HCT116 (cell line): ENCODE measurements around the gene DRGX. TPM values are rescaled to one million over a fixed set of nuclear protein-coding genes. Genes with fewer than 3 reads are reported as not detected.

Experiments used
- ATAC-seq: fragments of 200-7000 bp; cut with Tn5 transposase; 2 replicates; pipeline ENCODE4 v1.9.1; 2020; ENCODE audit warnings: mild to moderate bottlenecking, moderate library complexity
- BruUV-seq: library from RNA; stranded (reverse); fragments of 400-500 nt; replicated peaks from 2 replicates; lab custom pipeline; 2021; lab: Mats Ljungman, UMichigan
- CTCF ChIA-PET: fragments of 300-600 bp; sonication (Branson Sonifier 250); formaldehyde crosslinking; loops from one replicate; lab custom pipeline; 2021; ENCODE audit warnings: antibody characterized with exemption; lab: Charles Lee
- POLR2A ChIA-PET: fragments of 300-600, 350-600 bp; sonication (Branson Sonifier 250); formaldehyde crosslinking; loops from one replicate; lab custom pipeline; 2021; ENCODE audit warnings: antibody characterized with exemption; lab: Charles Lee
- RAD21 ChIA-PET, 2 experiments: fragments of 300-600 bp; sonication (Branson Sonifier 250); formaldehyde crosslinking; loops; one replicate each; lab custom pipeline; 2023; ENCODE audit warnings: low total read pairs in 2 of 2; ENCODE audit not compliant: uncharacterized antibody in 2 of 2, unreplicated experiment in 2 of 2, low non-redundant PET in 1 of 2; lab: Charles Lee
- DNase-seq: peaks from one replicate; pipeline ENCODE4 v3.0.0-alpha.2; 2010; ENCODE audit warnings: low read depth, low spot score
- H2AFZ ChIP-seq: fragments of 200-600 bp; shearing (Covaris generic), sonication (generic); 2 replicates; pipeline ENCODE4 v1.6.1; 2017; ENCODE audit warnings: low read depth, mixed run types, mixed read lengths, antibody characterized with exemption, low read length; ENCODE audit not compliant: poor library complexity, severe bottlenecking
- H3K27ac ChIP-seq: 2 replicates; pipeline ENCODE4 v1.5.1; 2012; ENCODE audit warnings: low read depth, low read length
- H3K27me3 ChIP-seq: fragments of 200-600 bp; sonication (generic); 2 replicates; pipeline ENCODE4 v1.6.1; 2016; ENCODE audit warnings: mixed run types, low read length, mixed read lengths; ENCODE audit not compliant: insufficient read depth
- H3K36me3 ChIP-seq, 2 experiments: fragments of 200-500 bp in 1 of 2; fragments of 200-600 bp in 1 of 2; sonication (Bioruptor generic) in 1 of 2; sonication (generic) in 1 of 2; 2 replicates each; pipeline versions ENCODE4 v1.5.1 to v1.6.1; 2014 to 2016; ENCODE audit warnings: low read length in 2 of 2, inconsistent platforms in 1 of 2, mixed read lengths in 1 of 2, mixed run types in 1 of 2; ENCODE audit not compliant: insufficient read depth in 2 of 2, control insufficient read depth in 1 of 2
- H3K4me1 ChIP-seq, 2 experiments: fragments of 200-600 bp in 1 of 2; sonication (generic) in 1 of 2; 2 replicates each; pipeline versions ENCODE4 v1.5.1 to v1.6.1; 2012 to 2017; ENCODE audit warnings: low read length in 2 of 2, inconsistent platforms in 1 of 2, mild to moderate bottlenecking in 1 of 2, mixed read lengths in 1 of 2, mixed run types in 1 of 2, moderate library complexity in 1 of 2; ENCODE audit not compliant: insufficient read depth in 2 of 2, control insufficient read depth in 1 of 2
- H3K4me2 ChIP-seq: fragments of 200-600 bp; sonication (generic); 2 replicates; pipeline ENCODE4 v1.6.1; 2017; ENCODE audit warnings: mixed run types, low read length, mixed read lengths
- H3K4me3 ChIP-seq, 2 experiments: fragments of 200-600 bp in 1 of 2; sonication (generic) in 1 of 2; replicated peaks in 1 of 2; 2 replicates each; pipeline ENCODE4 v1.5.1; 2011 to 2016; ENCODE audit warnings: low read length in 2 of 2, control low read depth in 1 of 2, low read depth in 1 of 2, mild to moderate bottlenecking in 1 of 2, mixed read lengths in 1 of 2, mixed run types in 1 of 2
- H3K79me2 ChIP-seq: fragments of 200-600 bp; sonication (generic); 2 replicates; pipeline ENCODE4 v1.6.1; 2017; ENCODE audit warnings: mild to moderate bottlenecking, mixed run types, low read length, moderate library complexity, mixed read lengths; ENCODE audit not compliant: insufficient read depth
- H3K9ac ChIP-seq: fragments of 200-600 bp; sonication (generic); 2 replicates; pipeline ENCODE4 v1.6.1; 2016; ENCODE audit warnings: low read length, mixed read lengths
- H3K9me2 ChIP-seq: fragments of 200-600 bp; sonication (generic), shearing (Covaris generic); 2 replicates; pipeline ENCODE4 v1.6.1; 2017; ENCODE audit warnings: mixed run types, mild to moderate bottlenecking, moderate library complexity; ENCODE audit not compliant: insufficient read depth
- H3K9me3 ChIP-seq, 2 experiments: fragments of 200-500 bp in 1 of 2; fragments of 200-600 bp in 1 of 2; sonication (Bioruptor generic) in 1 of 2; sonication (generic) in 1 of 2; 2 replicates each; pipeline ENCODE4 v1.6.1; 2014 to 2017; ENCODE audit warnings: low read length in 2 of 2, mixed read lengths in 2 of 2, inconsistent platforms in 1 of 2, low read depth in 1 of 2, mild to moderate bottlenecking in 1 of 2, mixed run types in 1 of 2, moderate library complexity in 1 of 2; ENCODE audit not compliant: control insufficient read depth in 1 of 2, insufficient read depth in 1 of 2
- H4K20me1 ChIP-seq: fragments of 200-600 bp; sonication (generic), shearing (Covaris generic); 2 replicates; pipeline ENCODE4 v1.6.1; 2017; ENCODE audit warnings: mixed run types, mild to moderate bottlenecking, moderate library complexity; ENCODE audit not compliant: insufficient read depth
- CBX3 ChIP-seq: IDR thresholded peaks from 2 replicates; pipeline ENCODE4 v1.6.1; 2012; ENCODE audit warnings: low read depth
- CEBPB ChIP-seq: IDR thresholded peaks from 2 replicates; pipeline ENCODE4 v1.6.1; 2012; ENCODE audit warnings: low read depth
- EGR1 ChIP-seq: IDR thresholded peaks from 2 replicates; pipeline ENCODE4 v1.6.1; 2012; ENCODE audit warnings: low read depth
- ELF1 ChIP-seq: IDR thresholded peaks from 2 replicates; pipeline ENCODE4 v1.6.1; 2012; ENCODE audit warnings: low read depth, borderline replicate concordance
- EZH2phosphoT487 ChIP-seq: fragments of 200-600 bp; IDR thresholded peaks from 2 replicates; pipeline ENCODE4 v1.6.1; 2018; ENCODE audit warnings: antibody characterized with exemption, borderline replicate concordance
- FOSL1 ChIP-seq: IDR thresholded peaks from 2 replicates; pipeline ENCODE4 v1.6.1; 2012; ENCODE audit warnings: low read depth
- POLR2A ChIP-seq: IDR thresholded peaks from 2 replicates; pipeline ENCODE4 v1.7.0; 2011; ENCODE audit warnings: borderline replicate concordance; ENCODE audit not compliant: insufficient read depth, insufficient read length; ENCODE audit errors: extremely low read depth
- POLR2AphosphoS5 ChIP-seq: IDR thresholded peaks from 2 replicates; pipeline ENCODE4 v1.6.1; 2011; ENCODE audit warnings: mild to moderate bottlenecking, low read depth, low read length, moderate library complexity
- TCF7L2 ChIP-seq: IDR thresholded peaks from 2 replicates; pipeline ENCODE4 v1.7.0; 2011; ENCODE audit warnings: borderline replicate concordance, inconsistent platforms; ENCODE audit not compliant: insufficient read depth, insufficient read length; ENCODE audit errors: extremely low read depth
- ZNF274 ChIP-seq: fragments of 200-500 bp; sonication (Bioruptor generic); IDR thresholded peaks from 2 replicates; pipeline ENCODE4 v1.6.1; 2014; ENCODE audit warnings: mild to moderate bottlenecking, low read depth, low read length, inconsistent platforms
- intact Hi-C: fragments of 100-400 bp; cut with micrococcal nuclease; formaldehyde crosslinking; loops from 2 replicates; pipeline ENCODE4 v1.10.0; 2022
- total RNA-seq: library from RNA; stranded (reverse); gene quantifications from one replicate; pipeline ENCODE4 v1.2.1, GENCODE V29; 2021; ENCODE audit not compliant: unreplicated experiment
- TF ChIP-seq, protein P1 (sequence below), 3 experiments: fragments of 200-600 bp in 1 of 3; sonication (generic) in 1 of 3; IDR thresholded peaks in 2 of 3; conservative IDR thresholded peaks in 1 of 3; 2 replicates each; pipeline ENCODE4 v1.5.1; 2012 to 2017; ENCODE audit warnings: low read depth in 2 of 3, low read length in 2 of 3, antibody characterized with exemption in 1 of 3, borderline replicate concordance in 1 of 3, control low read depth in 1 of 3, mild to moderate bottlenecking in 1 of 3, mixed read lengths in 1 of 3, mixed run types in 1 of 3, moderate library complexity in 1 of 3; ENCODE audit not compliant: insufficient read depth in 1 of 3
- TF ChIP-seq, protein P2 (sequence below): IDR thresholded peaks from 2 replicates; pipeline ENCODE4 v1.6.1; 2011; ENCODE audit warnings: mild to moderate bottlenecking, low read length, moderate library complexity; ENCODE audit not compliant: insufficient replicate concordance; ENCODE audit errors: extremely low read depth
- TF ChIP-seq, protein P3 (sequence below): IDR thresholded peaks from 2 replicates; pipeline ENCODE4 v1.6.1; 2012; ENCODE audit warnings: low read depth

Gene DRGX
- total RNA-seq, 1 experiment from 2014 or later, result not detected

DNA sequence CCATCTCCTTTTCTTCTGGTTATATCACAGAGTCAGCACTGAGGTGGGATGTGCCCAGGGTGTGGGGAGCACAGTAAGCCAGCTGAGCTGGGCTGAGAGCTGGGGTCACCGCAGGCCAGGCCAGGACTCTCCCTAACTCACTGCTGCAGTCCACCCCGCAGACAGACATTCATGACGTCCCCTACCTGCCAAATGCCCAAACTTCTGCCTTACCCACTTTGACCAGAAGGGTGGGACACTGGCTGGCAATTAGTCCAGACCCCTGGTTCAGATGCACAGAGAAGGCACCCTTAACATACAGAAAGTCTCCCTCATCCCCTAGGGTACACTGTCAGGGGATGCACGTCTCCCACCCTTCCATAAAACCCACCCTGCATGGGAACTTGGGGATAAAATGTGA, 2.1 kb downstream of the DRGX start:
- H2AFZ ChIP-seq, result no peak overlapping the region
- no peaks in the 10 kb centered on the region for H3K36me3 ChIP-seq
- POLR2A ChIA-PET, result no interaction called here
- TF ChIP-seq, protein P1, sequence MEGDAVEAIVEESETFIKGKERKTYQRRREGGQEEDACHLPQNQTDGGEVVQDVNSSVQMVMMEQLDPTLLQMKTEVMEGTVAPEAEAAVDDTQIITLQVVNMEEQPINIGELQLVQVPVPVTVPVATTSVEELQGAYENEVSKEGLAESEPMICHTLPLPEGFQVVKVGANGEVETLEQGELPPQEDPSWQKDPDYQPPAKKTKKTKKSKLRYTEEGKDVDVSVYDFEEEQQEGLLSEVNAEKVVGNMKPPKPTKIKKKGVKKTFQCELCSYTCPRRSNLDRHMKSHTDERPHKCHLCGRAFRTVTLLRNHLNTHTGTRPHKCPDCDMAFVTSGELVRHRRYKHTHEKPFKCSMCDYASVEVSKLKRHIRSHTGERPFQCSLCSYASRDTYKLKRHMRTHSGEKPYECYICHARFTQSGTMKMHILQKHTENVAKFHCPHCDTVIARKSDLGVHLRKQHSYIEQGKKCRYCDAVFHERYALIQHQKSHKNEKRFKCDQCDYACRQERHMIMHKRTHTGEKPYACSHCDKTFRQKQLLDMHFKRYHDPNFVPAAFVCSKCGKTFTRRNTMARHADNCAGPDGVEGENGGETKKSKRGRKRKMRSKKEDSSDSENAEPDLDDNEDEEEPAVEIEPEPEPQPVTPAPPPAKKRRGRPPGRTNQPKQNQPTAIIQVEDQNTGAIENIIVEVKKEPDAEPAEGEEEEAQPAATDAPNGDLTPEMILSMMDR (IDR thresholded peaks at IDR 0.05 in 2 of 3, conservative IDR thresholded peaks at IDR 0.05 in 1 of 3; ENCODE audit: borderline replicate concordance in 1 of 3, insufficient read depth in 1 of 3, low read depth in 2 of 3, low read length in 2 of 3), result peak in 2 of 3 experiments; percentile 29 to 36; a peak in 4 of 6 replicates
- no peak for TF ChIP-seq EZH2phosphoT487
- no peak; the same call in 1 of the 2 replicates for ATAC-seq
- H3K9me3 ChIP-seq, result no peaks in the 10 kb centered on the region
- no TSS peak for BruUV-seq
- H3K9me2 ChIP-seq, result no peaks in the 10 kb centered on the region
- intact Hi-C loops, result no loop called here
- H3K4me1 ChIP-seq, result no peaks in the 10 kb centered on the region
- no peaks in the 10 kb centered on the region for H3K79me2 ChIP-seq
- RAD21 ChIA-PET, result no interaction called here
- H3K4me3 ChIP-seq, result no peak overlapping the region
- no peak overlapping the region for H3K4me2 ChIP-seq
- no peak overlapping the region for H3K9ac ChIP-seq
- H4K20me1 ChIP-seq, result no peaks in the 10 kb centered on the region
- CTCF ChIA-PET, result no interaction called here
- no peak overlapping the region for H3K27ac ChIP-seq
- DNase-seq, result no peak
- H3K27me3 ChIP-seq, result peaks cover 48% of the 10 kb centered on the region

DNA sequence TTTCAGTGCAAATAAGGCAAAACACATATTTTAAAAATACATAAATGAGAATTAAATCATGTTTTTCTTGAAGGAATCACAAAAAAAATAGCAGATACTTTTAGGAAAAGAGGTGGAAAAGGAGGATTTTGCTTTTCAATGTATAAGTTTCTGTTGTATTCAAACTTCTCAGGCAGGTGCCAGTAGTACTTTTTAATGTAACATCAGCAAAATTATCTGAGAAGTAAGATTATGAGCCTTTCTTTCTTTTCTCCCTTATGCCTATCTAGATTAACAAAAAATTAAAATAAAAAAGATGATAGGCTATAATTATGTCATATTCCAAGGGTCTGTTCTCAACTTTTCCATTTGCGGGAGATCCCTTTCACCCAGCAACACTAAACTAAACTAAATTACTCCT, 2.6 kb downstream of the DRGX start:
- Histone ChIP-seq H3K9ac (no peak overlapping the region), H3K36me3 (no peaks in the 10 kb centered on the region), H3K9me2 (no peaks in the 10 kb centered on the region), H3K79me2 (no peaks in the 10 kb centered on the region), H3K9me3 (no peaks in the 10 kb centered on the region), H3K4me1 (no peaks in the 10 kb centered on the region), H3K4me3 (no peak overlapping the region), H3K4me2 (no peak overlapping the region), H4K20me1 (no peaks in the 10 kb centered on the region), H2AFZ (no peak overlapping the region), H3K27ac (no peak overlapping the region), H3K27me3 (peaks cover 53% of the 10 kb centered on the region)
- BruUV-seq, result no TSS peak
- intact Hi-C loops, result no loop called here
- ATAC-seq (no peak), DNase-seq (no peak)
- ChIA-PET CTCF (no interaction called here), RAD21 (no interaction called here), POLR2A (no interaction called here)
- no peak for TF ChIP-seq EGR1
- TF ChIP-seq, protein P2, sequence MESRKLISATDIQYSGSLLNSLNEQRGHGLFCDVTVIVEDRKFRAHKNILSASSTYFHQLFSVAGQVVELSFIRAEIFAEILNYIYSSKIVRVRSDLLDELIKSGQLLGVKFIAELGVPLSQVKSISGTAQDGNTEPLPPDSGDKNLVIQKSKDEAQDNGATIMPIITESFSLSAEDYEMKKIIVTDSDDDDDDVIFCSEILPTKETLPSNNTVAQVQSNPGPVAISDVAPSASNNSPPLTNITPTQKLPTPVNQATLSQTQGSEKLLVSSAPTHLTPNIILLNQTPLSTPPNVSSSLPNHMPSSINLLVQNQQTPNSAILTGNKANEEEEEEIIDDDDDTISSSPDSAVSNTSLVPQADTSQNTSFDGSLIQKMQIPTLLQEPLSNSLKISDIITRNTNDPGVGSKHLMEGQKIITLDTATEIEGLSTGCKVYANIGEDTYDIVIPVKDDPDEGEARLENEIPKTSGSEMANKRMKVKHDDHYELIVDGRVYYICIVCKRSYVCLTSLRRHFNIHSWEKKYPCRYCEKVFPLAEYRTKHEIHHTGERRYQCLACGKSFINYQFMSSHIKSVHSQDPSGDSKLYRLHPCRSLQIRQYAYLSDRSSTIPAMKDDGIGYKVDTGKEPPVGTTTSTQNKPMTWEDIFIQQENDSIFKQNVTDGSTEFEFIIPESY, result no peak
- no peak for TF ChIP-seq CEBPB
- TF ChIP-seq EZH2phosphoT487, result no peak
- no peak for TF ChIP-seq ZNF274
- TF ChIP-seq POLR2A, result no peak
- TF ChIP-seq ELF1, result no peak
- no peak for TF ChIP-seq POLR2AphosphoS5
- no peak for TF ChIP-seq TCF7L2
- TF ChIP-seq, protein P3, sequence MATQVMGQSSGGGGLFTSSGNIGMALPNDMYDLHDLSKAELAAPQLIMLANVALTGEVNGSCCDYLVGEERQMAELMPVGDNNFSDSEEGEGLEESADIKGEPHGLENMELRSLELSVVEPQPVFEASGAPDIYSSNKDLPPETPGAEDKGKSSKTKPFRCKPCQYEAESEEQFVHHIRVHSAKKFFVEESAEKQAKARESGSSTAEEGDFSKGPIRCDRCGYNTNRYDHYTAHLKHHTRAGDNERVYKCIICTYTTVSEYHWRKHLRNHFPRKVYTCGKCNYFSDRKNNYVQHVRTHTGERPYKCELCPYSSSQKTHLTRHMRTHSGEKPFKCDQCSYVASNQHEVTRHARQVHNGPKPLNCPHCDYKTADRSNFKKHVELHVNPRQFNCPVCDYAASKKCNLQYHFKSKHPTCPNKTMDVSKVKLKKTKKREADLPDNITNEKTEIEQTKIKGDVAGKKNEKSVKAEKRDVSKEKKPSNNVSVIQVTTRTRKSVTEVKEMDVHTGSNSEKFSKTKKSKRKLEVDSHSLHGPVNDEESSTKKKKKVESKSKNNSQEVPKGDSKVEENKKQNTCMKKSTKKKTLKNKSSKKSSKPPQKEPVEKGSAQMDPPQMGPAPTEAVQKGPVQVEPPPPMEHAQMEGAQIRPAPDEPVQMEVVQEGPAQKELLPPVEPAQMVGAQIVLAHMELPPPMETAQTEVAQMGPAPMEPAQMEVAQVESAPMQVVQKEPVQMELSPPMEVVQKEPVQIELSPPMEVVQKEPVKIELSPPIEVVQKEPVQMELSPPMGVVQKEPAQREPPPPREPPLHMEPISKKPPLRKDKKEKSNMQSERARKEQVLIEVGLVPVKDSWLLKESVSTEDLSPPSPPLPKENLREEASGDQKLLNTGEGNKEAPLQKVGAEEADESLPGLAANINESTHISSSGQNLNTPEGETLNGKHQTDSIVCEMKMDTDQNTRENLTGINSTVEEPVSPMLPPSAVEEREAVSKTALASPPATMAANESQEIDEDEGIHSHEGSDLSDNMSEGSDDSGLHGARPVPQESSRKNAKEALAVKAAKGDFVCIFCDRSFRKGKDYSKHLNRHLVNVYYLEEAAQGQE, result no peak
- no peak for TF ChIP-seq FOSL1
- TF ChIP-seq CBX3, result no peak
